Measurements from ENCODE around the gene TGFBR3. TPM values are rescaled to one million over a fixed set of nuclear protein-coding genes. Genes with fewer than 3 reads are reported as not detected.

The TGFBR3 gene
- total and polyA plus RNA-seq, 2 of the 13 experiments (the other 11 are each of a cell fraction or from before 2014, with no cell fraction given), result 76.5 to 195 TPM

GRCh38 chr1:91828583-91829281 lies 57.2 kb downstream of the TGFBR3 start (continued):
- TF ChIP-seq PHF21A (CRISPR knock-in tag; IDR thresholded peaks at IDR 0.05) (no peak), ZBTB38 (CRISPR knock-in tag; IDR thresholded peaks at IDR 0.05) (peak; percentile 66; the same call in 1 of the 2 replicates), ZUFSP (CRISPR knock-in tag; IDR thresholded peaks at IDR 0.05; ENCODE audit: borderline replicate concordance) (no peak), ZNF20 (CRISPR knock-in tag; IDR thresholded peaks at IDR 0.05) (no peak), SNAPC2 (CRISPR knock-in tag; IDR thresholded peaks at IDR 0.05) (no peak), POLR2A (IDR thresholded peaks at IDR 0.05; ENCODE audit: insufficient read depth in 1 of 2, low read depth in 2 of 2, low read length in 2 of 2) (peak; percentile 45 to 67), MIXL1 (CRISPR knock-in tag; IDR thresholded peaks at IDR 0.05) (no peak), ZFP37 (CRISPR knock-in tag; IDR thresholded peaks at IDR 0.05; ENCODE audit: borderline replicate concordance) (no peak), ELF3 (CRISPR knock-in tag; IDR thresholded peaks at IDR 0.05) (no peak), DZIP1 (CRISPR knock-in tag; IDR thresholded peaks at IDR 0.05) (0 out of 2 replicates have a peak, but pooled peaks have one; percentile 39), ZNF18 (CRISPR knock-in tag; IDR thresholded peaks at IDR 0.05; ENCODE audit: insufficient replicate concordance) (peak; percentile 74), TOE1 (CRISPR knock-in tag; IDR thresholded peaks at IDR 0.05) (no peak), ELF1 (CRISPR knock-in tag; IDR thresholded peaks at IDR 0.05) (peak; percentile 35; the same call in 1 of the 2 replicates), ZNF280B (CRISPR knock-in tag; IDR thresholded peaks at IDR 0.05; ENCODE audit: borderline replicate concordance) (peak; percentile 62; the same call in 1 of the 2 replicates), DRAP1 (CRISPR knock-in tag; IDR thresholded peaks at IDR 0.05) (0 out of 2 replicates have a peak, but pooled peaks have one; percentile 22), SSRP1 (CRISPR knock-in tag; IDR thresholded peaks at IDR 0.05) (peak; percentile 13; the same call in 1 of the 2 replicates), CCDC6 (CRISPR knock-in tag; IDR thresholded peaks at IDR 0.05) (0 out of 2 replicates have a peak, but pooled peaks have one; percentile 23)
